Tibial artery (tissue), 4 donors: ENCODE results near the gene ICE2.

Experiments used
- DNase-seq, 2 donors: peaks; one replicate each; pipeline ENCODE4 v3.0.0-alpha.2; 2019
- H3K27ac ChIP-seq, 2 donors: fragments of 200-600 bp; sonication (generic) in 1 of 2; 1 replicate in 1 of 2; 2 replicates in 1 of 2; pipeline ENCODE4 v1.5.1; 2018 to 2019; ENCODE audit warnings: mild to moderate bottlenecking in 1 of 2
- H3K27me3 ChIP-seq, 2 donors: fragments of 200-600 bp; sonication (generic) in 1 of 2; one replicate each; pipeline versions ENCODE4 v1.5.1 to v1.6.0; 2016 to 2019
- H3K36me3 ChIP-seq, 3 donors: fragments of 200-600 bp; sonication (generic) in 2 of 3; one replicate each; pipeline ENCODE4 v1.5.1; 2016 to 2019; ENCODE audit warnings: mild to moderate bottlenecking in 2 of 3
- H3K4me1 ChIP-seq, 4 donors: fragments of 200-600 bp; sonication (generic) in 2 of 4; 1 replicate in 3 of 4; 2 replicates in 1 of 4; pipeline ENCODE4 v1.5.1; 2016 to 2019
- H3K4me3 ChIP-seq, 2 donors: fragments of 200-600 bp; sonication (generic) in 1 of 2; 1 replicate in 1 of 2; 2 replicates in 1 of 2; pipeline ENCODE4 v1.5.1; 2018 to 2019; ENCODE audit warnings: mild to moderate bottlenecking in 2 of 2
- H3K9me3 ChIP-seq, 3 donors: fragments of 200-600 bp; sonication (generic) in 1 of 3; one replicate each; pipeline ENCODE4 v1.5.1; 2016 to 2019
- CTCF ChIP-seq, 2 experiments: fragments of 200-600 bp in 1 of 2; fragments of 450-650 bp in 1 of 2; IDR thresholded peaks; one replicate each; pipeline ENCODE4 v1.5.1; 2017 to 2019; ENCODE audit warnings: antibody characterized with exemption in 2 of 2, mild to moderate bottlenecking in 1 of 2, moderate library complexity in 1 of 2
- intact Hi-C: fragments of 100-400 bp; cut with DNase I; formaldehyde crosslinking; loops from one replicate; pipeline ENCODE4 v1.15.0; 2023; ENCODE audit warnings: low total_unique reads

The ICE2 gene

GRCh38 chr15:60518511-60518910 lies 39.6 kb upstream of the ICE2 start:
- no peak for TF ChIP-seq CTCF (IDR thresholded peaks at IDR 0.05)
- Histone ChIP-seq H3K36me3 (peaks cover 0 to 11% (median 4%) of the 10 kb centered on the region in 3 donors), H3K9me3 (no peaks in the 10 kb centered on the region), H3K27me3 (no peaks in the 10 kb centered on the region), H3K4me3 (no peak overlapping the region), H3K27ac (no peak overlapping the region), H3K4me1 (no peaks in the 10 kb centered on the region)
- no peak for DNase-seq
- intact Hi-C loops: no loop called here

- DNase-seq: no peak
- no peaks in the 10 kb centered on the region for H3K27me3 ChIP-seq
- peaks cover 11 to 36% (median 15%) of the 10 kb centered on the region in 3 donors for H3K36me3 ChIP-seq
- TF ChIP-seq CTCF (IDR thresholded peaks at IDR 0.05): no peak
- H3K4me3 ChIP-seq: no peak overlapping the region
- no peak overlapping the region for H3K27ac ChIP-seq
- no peaks in the 10 kb centered on the region for H3K9me3 ChIP-seq
- intact Hi-C loops: no loop called here
- no peaks in the 10 kb centered on the region for H3K4me1 ChIP-seq
Measured at GRCh38 chr15:60514261-60514881, 35.4 kb upstream of the ICE2 start.

- no peak overlapping the region for H3K4me3 ChIP-seq
- H3K36me3 ChIP-seq: peaks cover 11 to 36% (median 15%) of the 10 kb centered on the region in 3 donors
- intact Hi-C loops: no loop called here
- TF ChIP-seq CTCF (IDR thresholded peaks at IDR 0.05): no peak
- H3K27me3 ChIP-seq: no peaks in the 10 kb centered on the region
- no peaks in the 10 kb centered on the region for H3K9me3 ChIP-seq
- no peak for DNase-seq
- no peaks in the 10 kb centered on the region for H3K4me1 ChIP-seq
- H3K27ac ChIP-seq: no peak overlapping the region
Measured at GRCh38 chr15:60513676-60514075, 34.7 kb upstream of the ICE2 start.

GRCh38 chr15:60512937-60513336 lies 34.0 kb upstream of the ICE2 start:
- no peaks in the 10 kb centered on the region for H3K9me3 ChIP-seq
- no peak overlapping the region for H3K27ac ChIP-seq
- intact Hi-C loops: no loop called here
- H3K27me3 ChIP-seq: no peaks in the 10 kb centered on the region
- H3K36me3 ChIP-seq: peaks cover 11 to 36% (median 15%) of the 10 kb centered on the region in 3 donors
- H3K4me1 ChIP-seq: peaks cover 0 to 2% (median 1%) of the 10 kb centered on the region in 4 donors
- H3K4me3 ChIP-seq: no peak overlapping the region
- TF ChIP-seq CTCF (IDR thresholded peaks at IDR 0.05): no peak
- DNase-seq: no peak

- TF ChIP-seq CTCF (IDR thresholded peaks at IDR 0.05): no peak
- intact Hi-C loops: no loop called here
- Histone ChIP-seq H3K9me3 (no peaks in the 10 kb centered on the region), H3K27ac (no peak overlapping the region), H3K4me1 (peaks cover 0 to 7% (median 3%) of the 10 kb centered on the region in 4 donors), H3K27me3 (no peaks in the 10 kb centered on the region), H3K4me3 (no peak overlapping the region), H3K36me3 (peaks cover 11 to 36% (median 15%) of the 10 kb centered on the region in 3 donors)
- no peak for DNase-seq
Measured at GRCh38 chr15:60511351-60512031, 32.5 kb upstream of the ICE2 start.
